ENCODE data around the gene BARX2. TPM values are rescaled to one million over a fixed set of nuclear protein-coding genes. Genes with fewer than 3 reads are reported as not detected.

The BARX2 gene
- total RNA-seq, 1 experiment from 2014 or later = 0.12 TPM

GRCh38 chr11:129414144-129414872, 38.7 kb downstream of the BARX2 start:
- no peak for ATAC-seq
- intact Hi-C loops (cut with micrococcal nuclease) = no loop called here
- CTCF ChIA-PET = no interaction called here

More at GRCh38 chr11:129414144-129414872, 38.7 kb downstream of the BARX2 start:
- no peak for DNase-seq (ENCODE audit: low read depth, low spot score)
- no peak overlapping the region for H3K9ac ChIP-seq (ENCODE audit: low read length)
- no peaks in the 10 kb centered on the region for H3K79me2 ChIP-seq (ENCODE audit: insufficient read depth, low read length)
- no peaks in the 10 kb centered on the region for H3K9me2 ChIP-seq (ENCODE audit: insufficient read depth)
- ChIA-PET RAD21 (ENCODE audit: low non-redundant PET in 1 of 2, low total read pairs in 2 of 2, uncharacterized antibody in 2 of 2, unreplicated experiment in 2 of 2) (no interaction called here), POLR2A (no interaction called here)
- H3K27ac ChIP-seq (ENCODE audit: low read depth, low read length) = no peak overlapping the region
- no peaks in the 10 kb centered on the region for H3K27me3 ChIP-seq (ENCODE audit: insufficient read depth, low read length)
- H3K9me3 ChIP-seq (ENCODE audit: control insufficient read depth in 1 of 2, insufficient read depth in 1 of 2, low read depth in 1 of 2, low read length in 2 of 2) = no peaks in the 10 kb centered on the region
- H4K20me1 ChIP-seq (ENCODE audit: insufficient read depth) = no peaks in the 10 kb centered on the region
- H3K4me1 ChIP-seq (ENCODE audit: control insufficient read depth in 1 of 2, insufficient read depth in 2 of 2, low read length in 2 of 2) = no peaks in the 10 kb centered on the region
- TF ChIP-seq SIN3A (IDR thresholded peaks at IDR 0.05; ENCODE audit: low read depth) (no peak), ELF1 (IDR thresholded peaks at IDR 0.05; ENCODE audit: borderline replicate concordance, low read depth) (no peak), FOSL1 (IDR thresholded peaks at IDR 0.05; ENCODE audit: low read depth) (no peak), TCF7L2 (IDR thresholded peaks at IDR 0.05; ENCODE audit: borderline replicate concordance, extremely low read depth, insufficient read depth, insufficient read length) (no peak), SRF (IDR thresholded peaks at IDR 0.05; ENCODE audit: low read depth) (no peak), ZNF274 (IDR thresholded peaks at IDR 0.05; ENCODE audit: low read depth, low read length) (no peak), POLR2A (IDR thresholded peaks at IDR 0.05; ENCODE audit: borderline replicate concordance, extremely low read depth, insufficient read depth, insufficient read length) (no peak), CBX3 (IDR thresholded peaks at IDR 0.05; ENCODE audit: low read depth) (no peak), MAX (IDR thresholded peaks at IDR 0.05) (no peak), EZH2 (IDR thresholded peaks at IDR 0.05) (no peak), EZH2phosphoT487 (IDR thresholded peaks at IDR 0.05; ENCODE audit: borderline replicate concordance) (no peak), ZFX (IDR thresholded peaks at IDR 0.05) (no peak), POLR2AphosphoS5 (IDR thresholded peaks at IDR 0.05; ENCODE audit: low read depth, low read length) (no peak), ZBTB33 (IDR thresholded peaks at IDR 0.05; ENCODE audit: extremely low read depth, insufficient replicate concordance, low read length) (no peak)
- TF ChIP-seq, protein P1, sequence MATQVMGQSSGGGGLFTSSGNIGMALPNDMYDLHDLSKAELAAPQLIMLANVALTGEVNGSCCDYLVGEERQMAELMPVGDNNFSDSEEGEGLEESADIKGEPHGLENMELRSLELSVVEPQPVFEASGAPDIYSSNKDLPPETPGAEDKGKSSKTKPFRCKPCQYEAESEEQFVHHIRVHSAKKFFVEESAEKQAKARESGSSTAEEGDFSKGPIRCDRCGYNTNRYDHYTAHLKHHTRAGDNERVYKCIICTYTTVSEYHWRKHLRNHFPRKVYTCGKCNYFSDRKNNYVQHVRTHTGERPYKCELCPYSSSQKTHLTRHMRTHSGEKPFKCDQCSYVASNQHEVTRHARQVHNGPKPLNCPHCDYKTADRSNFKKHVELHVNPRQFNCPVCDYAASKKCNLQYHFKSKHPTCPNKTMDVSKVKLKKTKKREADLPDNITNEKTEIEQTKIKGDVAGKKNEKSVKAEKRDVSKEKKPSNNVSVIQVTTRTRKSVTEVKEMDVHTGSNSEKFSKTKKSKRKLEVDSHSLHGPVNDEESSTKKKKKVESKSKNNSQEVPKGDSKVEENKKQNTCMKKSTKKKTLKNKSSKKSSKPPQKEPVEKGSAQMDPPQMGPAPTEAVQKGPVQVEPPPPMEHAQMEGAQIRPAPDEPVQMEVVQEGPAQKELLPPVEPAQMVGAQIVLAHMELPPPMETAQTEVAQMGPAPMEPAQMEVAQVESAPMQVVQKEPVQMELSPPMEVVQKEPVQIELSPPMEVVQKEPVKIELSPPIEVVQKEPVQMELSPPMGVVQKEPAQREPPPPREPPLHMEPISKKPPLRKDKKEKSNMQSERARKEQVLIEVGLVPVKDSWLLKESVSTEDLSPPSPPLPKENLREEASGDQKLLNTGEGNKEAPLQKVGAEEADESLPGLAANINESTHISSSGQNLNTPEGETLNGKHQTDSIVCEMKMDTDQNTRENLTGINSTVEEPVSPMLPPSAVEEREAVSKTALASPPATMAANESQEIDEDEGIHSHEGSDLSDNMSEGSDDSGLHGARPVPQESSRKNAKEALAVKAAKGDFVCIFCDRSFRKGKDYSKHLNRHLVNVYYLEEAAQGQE (IDR thresholded peaks at IDR 0.05; ENCODE audit: low read depth) = no peak
- TF ChIP-seq, protein P2, sequence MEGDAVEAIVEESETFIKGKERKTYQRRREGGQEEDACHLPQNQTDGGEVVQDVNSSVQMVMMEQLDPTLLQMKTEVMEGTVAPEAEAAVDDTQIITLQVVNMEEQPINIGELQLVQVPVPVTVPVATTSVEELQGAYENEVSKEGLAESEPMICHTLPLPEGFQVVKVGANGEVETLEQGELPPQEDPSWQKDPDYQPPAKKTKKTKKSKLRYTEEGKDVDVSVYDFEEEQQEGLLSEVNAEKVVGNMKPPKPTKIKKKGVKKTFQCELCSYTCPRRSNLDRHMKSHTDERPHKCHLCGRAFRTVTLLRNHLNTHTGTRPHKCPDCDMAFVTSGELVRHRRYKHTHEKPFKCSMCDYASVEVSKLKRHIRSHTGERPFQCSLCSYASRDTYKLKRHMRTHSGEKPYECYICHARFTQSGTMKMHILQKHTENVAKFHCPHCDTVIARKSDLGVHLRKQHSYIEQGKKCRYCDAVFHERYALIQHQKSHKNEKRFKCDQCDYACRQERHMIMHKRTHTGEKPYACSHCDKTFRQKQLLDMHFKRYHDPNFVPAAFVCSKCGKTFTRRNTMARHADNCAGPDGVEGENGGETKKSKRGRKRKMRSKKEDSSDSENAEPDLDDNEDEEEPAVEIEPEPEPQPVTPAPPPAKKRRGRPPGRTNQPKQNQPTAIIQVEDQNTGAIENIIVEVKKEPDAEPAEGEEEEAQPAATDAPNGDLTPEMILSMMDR (IDR thresholded peaks at IDR 0.05 in 2 of 3, conservative IDR thresholded peaks at IDR 0.05 in 1 of 3; ENCODE audit: borderline replicate concordance in 1 of 3, insufficient read depth in 1 of 3, low read depth in 2 of 3, low read length in 2 of 3) = no peak
- H3K4me2 ChIP-seq (ENCODE audit: low read length) = no peak overlapping the region
- no TSS peak for BruUV-seq (replicated peaks)
- H3K4me3 ChIP-seq (replicated peaks in 1 of 2; ENCODE audit: low read depth in 1 of 2, low read length in 2 of 2) = no peak overlapping the region
- H3K36me3 ChIP-seq (ENCODE audit: control insufficient read depth in 1 of 2, insufficient read depth in 2 of 2, low read length in 2 of 2) = no peaks in the 10 kb centered on the region
- no peak overlapping the region for H2AFZ ChIP-seq (ENCODE audit: low read depth, low read length, poor library complexity, severe bottlenecking)
